Suprapubic skin (tissue), 4 donors: ENCODE measurements around the gene CDC37.

Experiments used
- EP300 ChIP-seq: sonication (generic); formaldehyde crosslinking; IDR thresholded peaks from one replicate; pipeline ENCODE4 v1.6.1; 2017; ENCODE audit warnings: antibody characterized with exemption
- POLR2A ChIP-seq, 2 donors: fragments of 450-650 bp; IDR thresholded peaks; one replicate each; pipeline ENCODE4 v1.6.1; 2017; ENCODE audit warnings: antibody characterized with exemption in 2 of 2, mild to moderate bottlenecking in 2 of 2, moderate library complexity in 2 of 2
- POLR2AphosphoS5 ChIP-seq, 3 donors: sonication (generic); formaldehyde crosslinking; IDR thresholded peaks; one replicate each; pipeline ENCODE4 v1.6.1; 2017; ENCODE audit warnings: antibody characterized with exemption in 3 of 3
- TF ChIP-seq, protein P1 (sequence below), 2 donors: fragments of 200-600 bp in 1 of 2; fragments of 450-650 bp in 1 of 2; sonication (generic) in 1 of 2; IDR thresholded peaks; one replicate each; pipeline ENCODE4 v1.5.1; 2016 to 2019; ENCODE audit warnings: antibody characterized with exemption in 2 of 2, mild to moderate bottlenecking in 1 of 2, moderate library complexity in 1 of 2

DNA sequence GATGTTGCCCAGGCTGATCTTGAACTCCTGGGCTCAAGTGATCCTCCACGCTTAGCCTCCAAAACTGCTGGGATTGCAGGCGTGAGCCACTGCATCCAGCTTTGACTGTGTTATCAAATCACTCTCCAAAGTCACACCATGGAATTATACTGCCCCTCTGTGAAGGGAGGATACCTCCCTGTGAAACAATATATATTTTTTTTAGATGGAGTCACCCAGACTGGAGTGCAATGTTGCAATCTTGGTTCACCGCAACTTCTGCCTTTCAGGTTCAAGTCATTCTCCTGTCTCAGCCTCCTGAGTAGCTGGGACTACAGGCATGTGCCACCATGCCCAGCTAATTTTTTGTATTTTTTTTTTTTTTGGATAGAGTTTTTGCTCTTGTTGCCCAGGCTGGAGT, 30.7 kb downstream of the CDC37 start:
- TF ChIP-seq, protein P1, sequence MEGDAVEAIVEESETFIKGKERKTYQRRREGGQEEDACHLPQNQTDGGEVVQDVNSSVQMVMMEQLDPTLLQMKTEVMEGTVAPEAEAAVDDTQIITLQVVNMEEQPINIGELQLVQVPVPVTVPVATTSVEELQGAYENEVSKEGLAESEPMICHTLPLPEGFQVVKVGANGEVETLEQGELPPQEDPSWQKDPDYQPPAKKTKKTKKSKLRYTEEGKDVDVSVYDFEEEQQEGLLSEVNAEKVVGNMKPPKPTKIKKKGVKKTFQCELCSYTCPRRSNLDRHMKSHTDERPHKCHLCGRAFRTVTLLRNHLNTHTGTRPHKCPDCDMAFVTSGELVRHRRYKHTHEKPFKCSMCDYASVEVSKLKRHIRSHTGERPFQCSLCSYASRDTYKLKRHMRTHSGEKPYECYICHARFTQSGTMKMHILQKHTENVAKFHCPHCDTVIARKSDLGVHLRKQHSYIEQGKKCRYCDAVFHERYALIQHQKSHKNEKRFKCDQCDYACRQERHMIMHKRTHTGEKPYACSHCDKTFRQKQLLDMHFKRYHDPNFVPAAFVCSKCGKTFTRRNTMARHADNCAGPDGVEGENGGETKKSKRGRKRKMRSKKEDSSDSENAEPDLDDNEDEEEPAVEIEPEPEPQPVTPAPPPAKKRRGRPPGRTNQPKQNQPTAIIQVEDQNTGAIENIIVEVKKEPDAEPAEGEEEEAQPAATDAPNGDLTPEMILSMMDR (IDR thresholded peaks at IDR 0.05) = no peak
- TF ChIP-seq POLR2A (IDR thresholded peaks at IDR 0.05) (no peak), POLR2AphosphoS5 (IDR thresholded peaks at IDR 0.05) (no peak), EP300 (no peak)
